Measurements from ENCODE around the gene ZNF90. TPM values are rescaled to one million over a fixed set of nuclear protein-coding genes. Genes with fewer than 3 reads are reported as not detected.

Gene ZNF90
- total RNA-seq, 1 experiment from 2014 or later: 112 TPM

GRCh38 chr19:20154636-20155035, 76.8 kb downstream of the ZNF90 start:
- Mint-ChIP-seq H3K9me3 (peaks cover 5% of the 10 kb centered on the region), H3K36me3 (peaks cover 13% of the 10 kb centered on the region), H3K4me3 (no peak overlapping the region), H3K27me3 (ENCODE audit: low read depth) (peaks cover 6% of the 10 kb centered on the region; the same call in 1 of the 2 replicates), H3K4me1 (peaks cover 29% of the 10 kb centered on the region), H3K27ac (no peak overlapping the region)
- ATAC-seq: no peak
- CTCF ChIA-PET: interaction anchor here (0.7 kb wide), 1 partner anchor 157 kb away, joined by 4 read pairs; no protein-coding TSS in a partner anchor
- POLR2A ChIA-PET: no interaction called here
- TF ChIP-seq E2F5 (CRISPR knock-in tag; IDR thresholded peaks at IDR 0.05): no peak
- no peak for TF ChIP-seq CREM (CRISPR knock-in tag; IDR thresholded peaks at IDR 0.05)
- TF ChIP-seq OVOL2 (CRISPR knock-in tag; IDR thresholded peaks at IDR 0.05; ENCODE audit: borderline replicate concordance): no peak
- no peak for TF ChIP-seq ZNF121 (CRISPR knock-in tag; IDR thresholded peaks at IDR 0.05)
- no peak for TF ChIP-seq SOX15 (CRISPR knock-in tag; IDR thresholded peaks at IDR 0.05)
- no peak for TF ChIP-seq STAT6 (CRISPR knock-in tag; conservative IDR thresholded peaks at IDR 0.05; ENCODE audit: low read depth)
- TF ChIP-seq FOXJ3 (CRISPR knock-in tag; IDR thresholded peaks at IDR 0.05; ENCODE audit: borderline replicate concordance): no peak
- TF ChIP-seq ZNF138 (CRISPR knock-in tag; conservative IDR thresholded peaks at IDR 0.05): no peak
- no peak for DNase-seq (ENCODE audit: low spot score)

GRCh38 chr19:20162821-20163220, 85.0 kb downstream of the ZNF90 start:
- Mint-ChIP-seq H3K27me3 (ENCODE audit: low read depth) (no peaks in the 10 kb centered on the region), H3K9me3 (no peaks in the 10 kb centered on the region; the same call in 1 of the 2 replicates), H3K4me1 (peaks cover 59% of the 10 kb centered on the region), H3K36me3 (no peaks in the 10 kb centered on the region), H3K4me3 (no peak overlapping the region), H3K27ac (no peak overlapping the region)
- no peak for TF ChIP-seq MLX (CRISPR knock-in tag; IDR thresholded peaks at IDR 0.05)
- DNase-seq (ENCODE audit: low spot score) (no peak), ATAC-seq (no peak)
- ChIA-PET CTCF (no interaction called here), POLR2A (no interaction called here)

- peaks cover 64% of the 10 kb centered on the region for H3K4me1 Mint-ChIP-seq
Measured at GRCh38 chr19:20164456-20164855, 86.7 kb downstream of the ZNF90 start.

More at GRCh38 chr19:20164456-20164855, 86.7 kb downstream of the ZNF90 start:
- no peak for DNase-seq (ENCODE audit: low spot score)
- CTCF ChIA-PET: interaction anchor here (1.2 kb wide), 1 partner anchor 167 kb away, joined by 3 read pairs; no protein-coding TSS in a partner anchor
- ATAC-seq: no peak
- Mint-ChIP-seq H3K4me3 (no peak overlapping the region), H3K9me3 (no peaks in the 10 kb centered on the region; the same call in 1 of the 2 replicates), H3K27ac (no peak overlapping the region), H3K27me3 (ENCODE audit: low read depth) (no peaks in the 10 kb centered on the region), H3K36me3 (peaks cover 5% of the 10 kb centered on the region)
- POLR2A ChIA-PET: no interaction called here
- TF ChIP-seq USF2 (CRISPR knock-in tag; IDR thresholded peaks at IDR 0.05): no peak
- no peak for TF ChIP-seq HMGXB4 (CRISPR knock-in tag; IDR thresholded peaks at IDR 0.05)
- no peak for TF ChIP-seq ARID4B (CRISPR knock-in tag; IDR thresholded peaks at IDR 0.05; ENCODE audit: borderline replicate concordance)
- no peak for TF ChIP-seq TEAD1 (CRISPR knock-in tag; IDR thresholded peaks at IDR 0.05)
